Subcutaneous adipose tissue (tissue), 4 donors: Measurements from ENCODE around the gene MOK. TPM values are rescaled to one million over a fixed set of nuclear protein-coding genes. Genes with fewer than 3 reads are reported as not detected.

Experiments used
- CTCF ChIP-seq: fragments of 450-650 bp; IDR thresholded peaks from one replicate; pipeline ENCODE4 v1.5.1; 2016; ENCODE audit warnings: low read depth, mild to moderate bottlenecking, control low read depth, antibody characterized with exemption, moderate library complexity
- total RNA-seq, 4 donors: library from RNA; depleted of rRNA; stranded (reverse); fragments of >200 nt; gene quantifications; one replicate each; pipeline ENCODE4 v1.1.0, GENCODE V29; 2016

MOK gene
- total RNA-seq, 4 donors from 2014 or later, result 4.0 to 13.9 (median 6.1) TPM

- no peak for TF ChIP-seq CTCF
Observed at GRCh38 chr14:102196902-102197230, 108.1 kb downstream of the MOK start.

- TF ChIP-seq CTCF, result no peak
Observed at GRCh38 chr14:102196039-102196901, 108.7 kb downstream of the MOK start.

- TF ChIP-seq CTCF, result no peak
Observed at GRCh38 chr14:102195446-102195845, 109.5 kb downstream of the MOK start.

- no peak for TF ChIP-seq CTCF
Observed at GRCh38 chr14:102194856-102195255, 110.1 kb downstream of the MOK start.

- no peak for TF ChIP-seq CTCF
Observed at GRCh38 chr14:102192840-102193502, 112.0 kb downstream of the MOK start.

- TF ChIP-seq CTCF, result no peak
Observed at GRCh38 chr14:102189874-102190273, 115.1 kb downstream of the MOK start.

- no peak for TF ChIP-seq CTCF
Observed at GRCh38 chr14:102188187-102188586, 116.8 kb downstream of the MOK start.
